Activated naive CD8-positive, alpha-beta T cell treated with anti-CD3 and anti-CD28 coated beads for 36 hours (primary cell): Measurements from ENCODE around the gene HIVEP2. TPM values are rescaled to one million over a fixed set of nuclear protein-coding genes. Genes with fewer than 3 reads are reported as not detected.

Source experiments
- DNase-seq: peaks from one replicate; pipeline ENCODE4 v3.0.0; 2021
- H3K27ac Mint-ChIP-seq: one replicate; pipeline ENCODE4 v1.8.0; 2022; ENCODE audit warnings: mild to moderate bottlenecking, moderate library complexity, mixed read lengths
- H3K27me3 Mint-ChIP-seq: one replicate; pipeline ENCODE4 v1.8.0; 2022; ENCODE audit warnings: mild to moderate bottlenecking, mixed read lengths
- H3K36me3 Mint-ChIP-seq: one replicate; pipeline ENCODE4 v1.8.0; 2021; ENCODE audit warnings: mild to moderate bottlenecking, mixed read lengths
- H3K4me1 Mint-ChIP-seq: one replicate; pipeline ENCODE4 v1.8.0; 2021; ENCODE audit warnings: mixed read lengths
- H3K4me3 Mint-ChIP-seq: one replicate; pipeline ENCODE4 v1.8.0; 2022; ENCODE audit warnings: mild to moderate bottlenecking, moderate library complexity, mixed read lengths
- H3K9me3 Mint-ChIP-seq: one replicate; pipeline ENCODE4 v1.8.0; 2022; ENCODE audit warnings: mixed read lengths
- total RNA-seq, 2 experiments: library from RNA; stranded (reverse); gene quantifications; one replicate each; pipeline ENCODE4 v1.2.3, GENCODE V29; 2021

Gene HIVEP2
- total RNA-seq, 2 experiments from 2014 or later, result 27.1 to 28.8 TPM

DNA sequence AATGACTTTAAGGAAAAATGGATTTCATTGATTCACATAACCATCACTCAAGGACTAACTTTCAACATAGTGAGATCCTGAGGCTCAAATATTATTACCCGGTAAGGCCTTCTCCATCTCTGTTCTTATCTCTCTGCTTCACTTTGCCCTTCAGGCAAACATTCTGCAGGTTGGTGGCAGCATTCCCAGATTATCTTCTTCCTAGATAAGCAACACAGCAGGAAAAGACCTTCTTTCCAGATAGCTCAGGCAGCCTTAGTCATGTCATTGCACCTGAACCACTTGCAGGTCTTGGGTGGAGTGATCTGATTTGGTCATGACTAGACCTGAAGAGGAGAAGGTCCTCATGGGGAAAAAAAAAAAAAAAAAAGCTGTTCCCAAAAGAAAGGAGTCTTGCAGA lies 5.3 kb upstream of the HIVEP2 start:
- H3K27ac Mint-ChIP-seq, result no peak overlapping the region
- H3K4me3 Mint-ChIP-seq, result no peak overlapping the region
- no peaks in the 10 kb centered on the region for H3K27me3 Mint-ChIP-seq

GRCh38 chr6:142947714-142948480 lies 2.9 kb upstream of the HIVEP2 start:
- H3K27me3 Mint-ChIP-seq, result peaks cover 5% of the 10 kb centered on the region
- H3K9me3 Mint-ChIP-seq, result no peaks in the 10 kb centered on the region

More for the DNA sequence above, 5.3 kb upstream of the HIVEP2 start:
- peaks cover 31% of the 10 kb centered on the region for H3K4me1 Mint-ChIP-seq
- peaks cover 3% of the 10 kb centered on the region for H3K36me3 Mint-ChIP-seq
- no peaks in the 10 kb centered on the region for H3K9me3 Mint-ChIP-seq
- DNase-seq, result no peak

DNA sequence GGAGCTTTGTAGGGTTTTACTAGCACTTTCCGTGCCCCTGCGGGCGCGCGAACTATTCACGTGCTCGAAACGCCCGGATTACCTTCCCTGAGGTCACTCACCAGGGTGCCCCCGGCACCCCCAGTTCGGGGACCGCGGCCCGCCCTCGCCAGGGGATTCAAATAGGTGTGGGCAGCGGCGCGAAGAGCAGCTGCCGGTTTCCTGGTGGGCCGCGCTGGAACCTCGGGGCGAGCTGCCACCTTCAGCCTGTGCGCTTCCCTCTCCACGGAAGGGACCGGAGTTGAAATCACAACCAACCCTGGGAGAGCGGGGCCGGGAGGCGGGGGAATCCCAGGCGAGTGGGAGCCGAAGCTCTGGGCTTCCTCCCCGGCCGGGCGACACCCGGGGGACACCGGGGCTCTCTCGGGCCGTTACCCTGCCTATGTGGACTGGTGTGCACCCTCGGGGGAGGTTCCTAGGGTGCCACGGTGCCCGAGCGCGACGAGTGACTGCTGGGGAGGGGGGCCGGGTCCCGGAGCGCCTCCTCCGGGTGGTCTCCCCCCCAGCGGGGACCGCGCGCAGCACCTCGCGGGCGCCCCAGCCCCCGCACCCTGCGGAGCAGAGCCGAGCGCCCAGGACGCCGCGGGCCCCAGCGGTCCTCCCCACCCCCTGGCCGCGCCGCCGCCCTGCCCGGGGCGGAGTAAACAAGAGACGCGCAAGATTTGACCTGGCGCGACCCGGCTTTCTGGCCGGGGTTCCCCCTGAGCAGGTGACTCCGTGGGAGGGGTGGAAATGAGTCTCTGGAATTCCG lies 2.1 kb upstream of the HIVEP2 start:
- no peaks in the 10 kb centered on the region for H3K9me3 Mint-ChIP-seq
- H3K27me3 Mint-ChIP-seq, result peaks cover 5% of the 10 kb centered on the region
- peak overlapping the region; percentile 97 for H3K27ac Mint-ChIP-seq

More at GRCh38 chr6:142947714-142948480, 2.9 kb upstream of the HIVEP2 start:
- Mint-ChIP-seq H3K36me3 (peaks cover 11% of the 10 kb centered on the region), H3K4me3 (peak overlapping the region; percentile 84), H3K4me1 (peaks cover 33% of the 10 kb centered on the region), H3K27ac (peak overlapping the region; percentile 95)
- peak; percentile 44 for DNase-seq

GRCh38 chr6:142946181-142946923 lies 1.4 kb upstream of the HIVEP2 start:
- Mint-ChIP-seq H3K27me3 (peaks cover 5% of the 10 kb centered on the region), H3K36me3 (peaks cover 22% of the 10 kb centered on the region), H3K27ac (peak overlapping the region; percentile 97)

More for the DNA sequence above, 2.1 kb upstream of the HIVEP2 start:
- peaks cover 32% of the 10 kb centered on the region for H3K4me1 Mint-ChIP-seq
- peaks cover 15% of the 10 kb centered on the region for H3K36me3 Mint-ChIP-seq
- H3K4me3 Mint-ChIP-seq, result peak overlapping the region; percentile 91
- DNase-seq, result peak; percentile 87

GRCh38 chr6:142945446-142946180 lies 637 bp upstream of the HIVEP2 start:
- H3K27me3 Mint-ChIP-seq, result peaks cover 5% of the 10 kb centered on the region
- H3K4me1 Mint-ChIP-seq, result peaks cover 45% of the 10 kb centered on the region
- DNase-seq, result peak; percentile 67
- peak overlapping the region; percentile 91 for H3K4me3 Mint-ChIP-seq
- no peaks in the 10 kb centered on the region for H3K9me3 Mint-ChIP-seq
- H3K36me3 Mint-ChIP-seq, result peaks cover 26% of the 10 kb centered on the region
- H3K27ac Mint-ChIP-seq, result peak overlapping the region; percentile 97

More at GRCh38 chr6:142946181-142946923, 1.4 kb upstream of the HIVEP2 start:
- Mint-ChIP-seq H3K9me3 (no peaks in the 10 kb centered on the region), H3K4me3 (peak overlapping the region; percentile 91), H3K4me1 (peaks cover 38% of the 10 kb centered on the region)
- peak; percentile 90 for DNase-seq

- Mint-ChIP-seq H3K4me3 (peak overlapping the region; percentile 84), H3K27ac (peak overlapping the region; percentile 95), H3K36me3 (peaks cover 27% of the 10 kb centered on the region), H3K27me3 (peaks cover 5% of the 10 kb centered on the region), H3K9me3 (no peaks in the 10 kb centered on the region), H3K4me1 (peaks cover 52% of the 10 kb centered on the region)
- DNase-seq, result peak; percentile 96
These were observed 590 bp downstream of the HIVEP2 start for GRCh38 chr6:142944124-142945048.

GRCh38 chr6:142943711-142944123 lies 1.3 kb downstream of the HIVEP2 start:
- peak; percentile 54 for DNase-seq
- Mint-ChIP-seq H3K9me3 (no peaks in the 10 kb centered on the region), H3K4me3 (peak overlapping the region; percentile 84), H3K27ac (peak overlapping the region; percentile 95), H3K36me3 (peaks cover 30% of the 10 kb centered on the region), H3K27me3 (peaks cover 5% of the 10 kb centered on the region), H3K4me1 (peaks cover 54% of the 10 kb centered on the region)

DNA sequence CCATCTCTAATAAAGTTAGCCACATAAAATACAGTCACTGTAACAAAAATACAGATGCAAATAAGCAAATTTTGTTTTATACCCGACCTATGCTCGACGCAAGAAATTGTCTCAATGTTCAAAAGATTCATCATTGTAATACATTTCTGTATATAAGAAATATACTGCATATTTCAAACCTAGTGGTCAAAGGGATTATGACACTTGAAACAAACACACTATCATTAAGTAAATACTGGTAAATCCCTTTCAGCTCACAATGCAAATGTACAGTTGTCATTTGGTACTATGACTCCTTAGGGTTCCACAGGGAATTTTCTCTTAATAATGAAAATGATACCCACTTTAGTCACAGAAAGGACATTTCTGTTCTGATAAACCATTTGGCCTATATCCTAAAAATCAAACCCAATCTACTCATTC lies 2.2 kb downstream of the HIVEP2 start:
- H3K36me3 Mint-ChIP-seq, result peaks cover 38% of the 10 kb centered on the region
- H3K4me3 Mint-ChIP-seq, result peak overlapping the region; percentile 84
- peak overlapping the region; percentile 95 for H3K27ac Mint-ChIP-seq
- H3K27me3 Mint-ChIP-seq, result peaks cover 5% of the 10 kb centered on the region
- no peaks in the 10 kb centered on the region for H3K9me3 Mint-ChIP-seq
- peaks cover 56% of the 10 kb centered on the region for H3K4me1 Mint-ChIP-seq
- DNase-seq, result no peak

GRCh38 chr6:142942238-142942637 lies 2.7 kb downstream of the HIVEP2 start:
- no peak for DNase-seq
- Mint-ChIP-seq H3K9me3 (no peaks in the 10 kb centered on the region), H3K27ac (peak overlapping the region; percentile 95), H3K36me3 (peaks cover 44% of the 10 kb centered on the region), H3K4me3 (peak overlapping the region; percentile 84), H3K27me3 (peaks cover 5% of the 10 kb centered on the region), H3K4me1 (peaks cover 58% of the 10 kb centered on the region)

- Mint-ChIP-seq H3K27me3 (peaks cover 5% of the 10 kb centered on the region), H3K9me3 (peaks cover 3% of the 10 kb centered on the region), H3K36me3 (peaks cover 55% of the 10 kb centered on the region), H3K4me3 (peak overlapping the region; percentile 57), H3K4me1 (peaks cover 64% of the 10 kb centered on the region), H3K27ac (peak overlapping the region; percentile 95)
- DNase-seq, result no peak
These were observed 4.0 kb downstream of the HIVEP2 start for GRCh38 chr6:142941018-142941417.

DNA sequence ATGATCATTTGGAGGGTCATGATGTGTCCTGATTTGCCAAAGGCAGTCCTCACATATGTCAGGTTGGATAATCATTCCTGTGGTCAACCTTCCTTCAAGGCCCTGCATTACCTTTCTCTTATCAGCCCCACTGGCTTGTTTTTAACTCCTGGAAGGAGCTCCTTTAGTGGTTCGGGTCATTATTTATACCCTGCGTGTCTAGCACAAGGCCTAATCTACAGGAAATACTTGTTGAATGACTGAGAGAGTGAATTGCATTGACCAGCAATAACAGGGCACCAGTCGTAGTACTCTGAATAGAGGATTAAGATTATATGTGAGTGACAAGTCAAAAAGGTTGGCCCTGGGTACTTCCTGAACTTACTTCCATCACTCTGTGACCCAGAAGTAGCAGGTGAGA lies 4.5 kb downstream of the HIVEP2 start:
- peaks cover 5% of the 10 kb centered on the region for H3K27me3 Mint-ChIP-seq
- H3K4me3 Mint-ChIP-seq, result peak overlapping the region; percentile 57
- no peak for DNase-seq
- H3K27ac Mint-ChIP-seq, result peak overlapping the region; percentile 95
- peaks cover 3% of the 10 kb centered on the region for H3K9me3 Mint-ChIP-seq
- peaks cover 59% of the 10 kb centered on the region for H3K36me3 Mint-ChIP-seq
- H3K4me1 Mint-ChIP-seq, result peaks cover 69% of the 10 kb centered on the region

- H3K27ac Mint-ChIP-seq, result peak overlapping the region; percentile 46
- peaks cover 86% of the 10 kb centered on the region for H3K4me1 Mint-ChIP-seq
- peak overlapping the region; percentile 47 for H3K4me3 Mint-ChIP-seq
These were observed 6.5 kb downstream of the HIVEP2 start for GRCh38 chr6:142938510-142938909.

DNA sequence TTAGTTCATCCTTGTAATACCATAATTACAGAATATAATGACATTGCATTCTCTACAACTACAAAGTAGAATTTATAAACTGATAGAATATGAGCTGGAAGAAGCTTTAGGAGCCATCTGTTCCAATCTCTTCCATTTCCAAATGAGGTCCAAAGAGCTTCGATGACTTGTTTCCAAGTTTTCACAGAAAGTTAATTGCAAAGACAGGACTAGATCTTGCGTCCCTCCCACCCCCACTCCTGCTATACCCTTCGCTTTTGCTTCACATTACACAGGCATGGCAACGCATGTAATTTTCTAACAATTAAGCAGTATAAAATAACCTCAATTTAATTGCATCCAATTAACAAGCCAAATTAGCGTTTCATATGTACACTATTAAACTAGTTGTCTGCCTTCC lies 7.0 kb downstream of the HIVEP2 start:
- Mint-ChIP-seq H3K27ac (peak overlapping the region; percentile 64), H3K36me3 (peaks cover 71% of the 10 kb centered on the region), H3K4me1 (peaks cover 86% of the 10 kb centered on the region), H3K9me3 (peaks cover 3% of the 10 kb centered on the region), H3K27me3 (no peaks in the 10 kb centered on the region), H3K4me3 (peak overlapping the region; percentile 47)
- DNase-seq, result no peak

More at GRCh38 chr6:142938510-142938909, 6.5 kb downstream of the HIVEP2 start:
- Mint-ChIP-seq H3K36me3 (peaks cover 72% of the 10 kb centered on the region), H3K9me3 (peaks cover 3% of the 10 kb centered on the region), H3K27me3 (no peaks in the 10 kb centered on the region)
- no peak for DNase-seq
